Midbrain (tissue), 1 donor: ENCODE results near the gene RIMS1.

Experiments used
- DNase-seq: peaks from one replicate; lab custom pipeline; 2025; lab: John Stamatoyannopoulos, UW

RIMS1 gene

GRCh38 chr6:72102561-72102960 lies 216.2 kb downstream of the RIMS1 start:
- DNase-seq: no peak

- DNase-seq: no peak
Measured at GRCh38 chr6:72111611-72112010, 225.3 kb downstream of the RIMS1 start.

GRCh38 chr6:72130327-72130726 lies 244.0 kb downstream of the RIMS1 start:
- DNase-seq: no peak

GRCh38 chr6:72132427-72132826 lies 246.1 kb downstream of the RIMS1 start:
- DNase-seq: no peak

- no peak for DNase-seq
Measured at GRCh38 chr6:72132851-72133250, 246.5 kb downstream of the RIMS1 start.

- DNase-seq: no peak
Measured at GRCh38 chr6:72133324-72133723, 247.0 kb downstream of the RIMS1 start.

GRCh38 chr6:72140795-72141194 lies 254.4 kb downstream of the RIMS1 start:
- no peak for DNase-seq

GRCh38 chr6:72149715-72150114 lies 263.4 kb downstream of the RIMS1 start:
- no peak for DNase-seq

- no peak for DNase-seq
Measured at GRCh38 chr6:72151742-72152141, 265.4 kb downstream of the RIMS1 start.

GRCh38 chr6:72175916-72176315 lies 289.6 kb downstream of the RIMS1 start:
- no peak for DNase-seq

- DNase-seq: peak; percentile 8
Measured at GRCh38 chr6:72182337-72183246, 296.2 kb downstream of the RIMS1 start.

GRCh38 chr6:72203983-72204382 lies 317.6 kb downstream of the RIMS1 start:
- no peak for DNase-seq

GRCh38 chr6:72205500-72205899 lies 319.1 kb downstream of the RIMS1 start:
- DNase-seq: no peak

GRCh38 chr6:72206606-72207005 lies 320.3 kb downstream of the RIMS1 start:
- no peak for DNase-seq

- no peak for DNase-seq
Measured at GRCh38 chr6:72212686-72213085, 326.3 kb downstream of the RIMS1 start.

GRCh38 chr6:72213654-72214053 lies 327.3 kb downstream of the RIMS1 start:
- no peak for DNase-seq

- DNase-seq: no peak
Measured at GRCh38 chr6:72216222-72217068, 330.1 kb downstream of the RIMS1 start.

- no peak for DNase-seq
Measured at GRCh38 chr6:72217626-72218025, 331.3 kb downstream of the RIMS1 start.

GRCh38 chr6:72218125-72218524 lies 331.8 kb downstream of the RIMS1 start:
- peak; percentile 17 for DNase-seq

- DNase-seq: no peak
Measured at GRCh38 chr6:72219536-72219935, 333.2 kb downstream of the RIMS1 start.

- no peak for DNase-seq
Measured at GRCh38 chr6:72238021-72238420, 351.7 kb downstream of the RIMS1 start.

GRCh38 chr6:72238900-72239299 lies 352.6 kb downstream of the RIMS1 start:
- DNase-seq: no peak

GRCh38 chr6:72245565-72245964 lies 359.2 kb downstream of the RIMS1 start:
- DNase-seq: no peak
